Stimulated activated CD4-positive, alpha-beta T cell treated with anti-CD3 and anti-CD28 coated beads, Interleukin-1b, Interleukin-23, amount 100 ng/mL, for 1 hour (primary cell): ENCODE data around the gene SCGN.

Experiments
- DNase-seq, 2 donors: peaks; one replicate each; pipeline ENCODE4 v3.0.0-alpha.2; 2020; ENCODE audit warnings: low read depth in 2 of 2

The SCGN gene

GRCh38 chr6:25640891-25641290, 11.1 kb upstream of the SCGN start:
- no peak for DNase-seq

- DNase-seq, result no peak
These were observed 10.6 kb upstream of the SCGN start for GRCh38 chr6:25641377-25641776.

GRCh38 chr6:25641940-25642666, 9.9 kb upstream of the SCGN start:
- no peak for DNase-seq

DNA sequence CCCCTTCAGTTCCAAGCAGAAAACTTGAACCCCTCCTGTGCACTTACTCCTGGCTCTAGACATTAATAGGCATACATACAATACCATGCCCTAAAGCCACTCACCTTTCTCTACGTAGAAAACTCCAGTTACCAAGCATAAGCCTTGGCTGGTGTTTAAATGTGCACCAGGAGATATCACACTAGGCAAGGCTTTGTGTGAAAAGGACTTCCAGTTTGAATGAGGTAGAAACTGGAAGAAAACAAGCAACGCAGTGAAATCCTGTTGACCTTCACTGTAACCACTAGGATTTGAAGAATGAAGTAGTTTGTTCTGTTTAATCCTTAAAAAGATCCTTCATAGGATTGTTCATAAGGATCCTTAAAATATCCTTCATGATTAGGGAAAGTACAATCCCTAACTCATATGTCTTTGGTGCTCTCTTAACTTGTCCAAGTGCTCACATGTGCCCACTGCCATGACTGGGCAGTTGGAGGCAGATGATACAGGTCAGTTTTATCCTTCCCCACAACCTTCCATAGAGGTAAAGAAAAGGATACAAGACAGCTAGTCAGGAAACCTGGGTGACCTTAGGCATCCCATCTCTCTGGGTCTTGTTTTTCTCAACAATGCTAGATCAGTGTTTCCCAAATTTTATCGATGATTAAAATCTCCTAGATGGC, 9.2 kb upstream of the SCGN start:
- no peak for DNase-seq

DNA sequence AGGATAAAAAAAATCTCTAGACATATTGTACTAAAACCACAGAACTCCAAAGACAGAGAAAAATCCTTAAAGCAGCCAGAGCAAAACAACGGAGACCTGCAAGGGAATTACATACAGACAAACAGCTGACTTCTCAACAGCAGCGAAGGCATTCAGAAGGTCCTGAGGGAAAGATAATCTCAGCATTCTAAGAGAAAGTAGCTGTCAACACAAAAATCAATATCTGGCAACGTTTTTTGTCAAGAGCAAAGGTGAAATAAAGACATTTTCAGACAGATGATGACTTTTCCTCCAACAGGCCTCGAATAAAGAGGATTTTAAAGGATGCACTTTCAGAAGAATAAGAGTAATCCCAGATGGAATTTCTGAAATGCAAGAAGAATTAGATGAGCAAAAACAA, 6.1 kb upstream of the SCGN start:
- no peak for DNase-seq

DNA sequence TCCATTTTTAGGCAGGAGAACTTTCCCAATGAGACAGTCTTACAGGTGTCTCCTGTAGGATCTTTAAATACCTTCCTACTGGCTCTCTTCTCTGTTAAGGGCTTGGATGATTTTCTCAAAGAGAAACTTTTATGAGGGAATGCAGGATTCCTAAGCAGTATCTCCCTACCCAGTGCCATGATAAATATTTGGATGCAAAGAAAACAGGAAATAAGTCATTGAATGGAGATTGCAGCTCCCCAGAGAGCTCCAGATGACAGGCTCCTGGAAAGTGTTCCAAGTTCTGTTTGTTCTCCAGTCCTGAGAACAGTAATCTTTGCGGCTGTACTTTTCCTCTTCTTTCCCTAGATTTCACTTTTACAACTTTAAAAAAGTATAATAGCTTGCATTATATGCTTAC, 2.4 kb upstream of the SCGN start:
- DNase-seq, result no peak

- no peak for DNase-seq
These were observed 3.7 kb downstream of the SCGN start for GRCh38 chr6:25655723-25656122.

GRCh38 chr6:25659633-25660368, 7.8 kb downstream of the SCGN start:
- no peak for DNase-seq

DNA sequence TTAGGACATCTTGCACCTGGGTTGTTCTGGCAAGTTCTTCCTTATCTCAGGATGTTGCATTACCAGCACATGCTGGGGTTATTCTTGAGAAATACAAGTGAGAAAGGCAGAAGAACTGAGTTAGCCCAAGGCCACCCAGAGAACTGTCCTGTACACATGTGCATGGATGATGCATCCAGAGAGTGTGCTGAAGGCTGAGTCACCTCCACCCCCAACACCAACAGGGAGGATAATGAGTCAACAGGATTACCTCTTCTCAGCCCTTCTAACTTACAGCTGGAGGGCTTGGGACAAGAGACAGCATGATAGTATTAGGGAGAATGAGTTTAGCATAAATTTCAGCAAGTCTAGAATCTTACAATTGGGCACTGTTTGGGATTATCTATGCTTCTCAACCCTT, 8.5 kb downstream of the SCGN start:
- no peak for DNase-seq

DNA sequence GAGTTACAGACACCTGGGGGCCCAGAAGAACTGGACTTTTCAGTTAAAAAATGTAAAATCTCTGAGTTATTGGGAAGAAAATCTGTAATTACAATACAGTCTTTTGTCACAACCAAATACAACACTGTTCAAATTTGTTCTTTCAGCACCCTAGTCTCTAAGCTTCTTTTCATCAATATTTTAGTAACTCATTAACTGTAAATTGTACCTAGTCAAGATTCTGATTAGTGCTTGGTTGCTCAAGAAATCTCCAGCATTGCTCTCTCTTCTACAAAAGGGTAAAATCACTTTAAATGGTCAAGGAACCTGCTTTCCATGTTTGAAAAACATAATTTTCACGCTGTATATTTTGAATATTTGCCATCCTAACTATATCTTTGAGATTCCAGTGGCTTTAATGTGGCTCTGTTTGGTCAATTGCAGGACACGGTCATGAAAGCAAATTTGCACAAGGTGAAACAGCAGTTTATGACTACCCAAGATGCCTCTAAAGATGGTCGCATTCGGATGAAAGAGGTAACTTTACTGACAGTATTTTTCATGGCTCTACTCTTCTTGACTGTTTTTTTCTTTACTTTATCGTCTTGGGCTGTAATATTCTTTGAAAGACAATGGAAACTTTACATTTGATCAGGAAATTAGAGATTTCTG, 9.2 kb downstream of the SCGN start:
- no peak for DNase-seq

GRCh38 chr6:25665455-25665854, 13.4 kb downstream of the SCGN start:
- DNase-seq, result no peak

DNA sequence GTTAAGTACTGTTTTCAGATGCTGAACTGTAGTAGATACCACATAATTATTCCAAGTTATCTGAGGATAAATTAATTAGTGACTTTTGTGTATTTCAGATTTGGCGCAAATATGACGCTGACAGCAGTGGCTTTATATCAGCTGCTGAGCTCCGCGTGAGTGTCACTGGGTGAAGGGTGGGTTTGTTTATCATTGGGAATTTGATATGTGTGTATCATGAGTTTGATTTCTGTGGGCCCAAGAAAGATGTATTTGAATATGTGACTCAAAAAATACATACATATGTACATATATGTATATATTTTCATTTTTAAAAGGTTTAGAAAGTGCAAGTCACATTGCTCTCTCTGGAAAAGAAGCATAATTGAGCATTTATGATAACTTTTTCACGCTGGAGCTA, 17.4 kb downstream of the SCGN start:
- no peak for DNase-seq

- DNase-seq, result no peak
These were observed 18.2 kb downstream of the SCGN start for GRCh38 chr6:25670208-25670607.

GRCh38 chr6:25670793-25671513, 18.9 kb downstream of the SCGN start:
- DNase-seq, result no peak

DNA sequence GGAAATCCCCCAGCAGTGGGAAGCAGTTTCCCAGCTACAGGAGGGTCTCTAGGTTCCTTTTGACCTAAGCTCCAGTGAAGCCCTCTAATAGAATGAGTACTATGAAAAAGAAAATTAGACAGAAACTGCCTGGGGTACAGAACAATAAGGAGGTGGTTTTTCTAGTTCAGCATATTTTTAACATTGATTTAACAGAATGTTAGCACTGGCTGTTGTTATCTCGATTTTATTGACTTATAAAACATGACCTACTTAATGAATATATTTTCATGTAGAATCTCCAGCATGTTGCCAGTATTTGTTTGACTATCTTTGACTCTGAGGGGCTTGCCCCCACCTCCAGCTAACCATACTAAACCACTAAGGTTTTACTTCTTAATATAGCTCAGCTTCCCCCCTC, 19.6 kb downstream of the SCGN start:
- DNase-seq, result no peak

GRCh38 chr6:25675167-25675566, 23.2 kb downstream of the SCGN start:
- DNase-seq, result no peak

DNA sequence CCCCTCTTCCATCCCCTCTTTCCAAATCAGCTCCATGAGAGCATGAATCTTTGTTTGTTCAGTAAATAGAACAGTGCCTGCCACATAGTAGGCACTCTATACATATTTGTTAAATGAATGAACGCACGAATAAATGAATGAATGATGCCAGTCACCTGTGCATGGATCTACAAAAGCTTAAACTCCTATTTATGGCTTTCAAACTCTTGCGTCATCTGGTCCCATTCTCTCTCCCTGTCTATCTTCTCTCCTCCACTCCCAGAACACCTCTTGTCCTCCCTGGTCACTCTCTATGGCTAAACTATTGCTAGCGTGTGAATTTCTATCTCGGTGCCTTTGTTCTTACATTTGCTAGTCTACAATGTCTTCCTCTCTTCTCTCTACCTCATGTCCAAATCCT, 24.8 kb downstream of the SCGN start:
- DNase-seq, result no peak

- DNase-seq, result no peak
These were observed 29.8 kb downstream of the SCGN start for GRCh38 chr6:25681848-25682247.

GRCh38 chr6:25682324-25682723, 30.3 kb downstream of the SCGN start:
- no peak for DNase-seq

- no peak for DNase-seq
These were observed 32.5 kb downstream of the SCGN start for GRCh38 chr6:25684565-25684964.

- DNase-seq, result no peak
These were observed 33.2 kb downstream of the SCGN start for GRCh38 chr6:25685251-25685650.

DNA sequence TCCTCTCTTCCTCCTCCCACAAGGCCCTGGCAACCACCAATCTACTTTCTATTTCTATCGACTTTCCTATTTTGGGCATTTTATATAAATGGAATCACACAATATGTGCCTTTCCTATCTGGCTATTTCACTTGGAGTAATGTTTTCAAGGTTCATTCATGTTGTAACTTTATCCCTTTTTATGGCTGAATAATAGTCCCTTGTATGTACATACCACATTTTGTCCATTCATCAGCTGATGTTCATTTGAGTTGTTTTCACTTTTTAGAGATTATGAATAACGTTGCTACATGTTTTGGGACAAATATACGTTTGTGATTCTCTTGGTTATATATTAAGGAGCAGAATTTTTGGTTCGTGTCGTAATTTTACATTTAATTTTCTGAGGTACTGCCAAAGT, 33.9 kb downstream of the SCGN start:
- no peak for DNase-seq
